Trophoblast cell (in vitro differentiated cells and primary cell): ENCODE data around the gene PLCH1.

Experiments used
- DNase-seq, 2 donors: peaks; one replicate each; pipeline ENCODE4 v3.0.0-alpha.2; 2016
- H2AFZ ChIP-seq: 2 replicates; pipeline ENCODE4 v1.6.1; 2013; ENCODE audit warnings: low read length, moderate library complexity, mild to moderate bottlenecking; ENCODE audit not compliant: insufficient read depth, poor library complexity
- H2AK5ac ChIP-seq: 2 replicates; pipeline ENCODE4 v1.6.1; 2013; ENCODE audit warnings: mild to moderate bottlenecking, low read length
- H2BK120ac ChIP-seq: 2 replicates; pipeline ENCODE4 v1.6.1; 2013; ENCODE audit warnings: low read length, mild to moderate bottlenecking, moderate library complexity; ENCODE audit not compliant: insufficient read depth, poor library complexity
- H2BK12ac ChIP-seq: 2 replicates; pipeline ENCODE4 v1.6.1; 2013; ENCODE audit warnings: mild to moderate bottlenecking, low read length, moderate library complexity
- H2BK5ac ChIP-seq: 2 replicates; pipeline ENCODE4 v1.6.1; 2013; ENCODE audit warnings: low read length, low read depth, moderate library complexity, mild to moderate bottlenecking; ENCODE audit not compliant: poor library complexity
- H3K14ac ChIP-seq: 2 replicates; pipeline ENCODE4 v1.6.1; 2013; ENCODE audit warnings: mild to moderate bottlenecking, low read length
- H3K18ac ChIP-seq: 2 replicates; pipeline ENCODE4 v1.6.1; 2013; ENCODE audit warnings: mild to moderate bottlenecking, low read length
- H3K23ac ChIP-seq: 2 replicates; pipeline ENCODE4 v1.6.1; 2013; ENCODE audit warnings: low read length
- H3K27ac ChIP-seq: 2 replicates; pipeline ENCODE4 v1.5.1; 2013; ENCODE audit warnings: low read depth, mild to moderate bottlenecking, inconsistent platforms, low read length, moderate library complexity
- H3K27me3 ChIP-seq: 2 replicates; pipeline ENCODE4 v1.6.1; 2013; ENCODE audit warnings: inconsistent platforms, mild to moderate bottlenecking, low read length, moderate library complexity; ENCODE audit not compliant: insufficient read depth
- H3K36me3 ChIP-seq, 2 experiments: 1 replicate in 1 of 2; 2 replicates in 1 of 2; pipeline ENCODE4 v1.6.1; 2013; ENCODE audit warnings: low read length in 2 of 2, mild to moderate bottlenecking in 2 of 2, moderate library complexity in 1 of 2; ENCODE audit not compliant: insufficient read depth in 2 of 2, control insufficient read depth in 1 of 2
- H3K4ac ChIP-seq: 2 replicates; pipeline ENCODE4 v1.6.1; 2013; ENCODE audit warnings: low read depth, mild to moderate bottlenecking, low read length, moderate library complexity
- H3K4me1 ChIP-seq, 2 experiments: 1 replicate in 1 of 2; 2 replicates in 1 of 2; pipeline ENCODE4 v1.6.1; 2013; ENCODE audit warnings: low read length in 2 of 2, mild to moderate bottlenecking in 2 of 2, moderate library complexity in 1 of 2; ENCODE audit not compliant: insufficient read depth in 2 of 2, control insufficient read depth in 1 of 2
- H3K4me2 ChIP-seq: 2 replicates; pipeline ENCODE4 v1.6.1; 2013; ENCODE audit warnings: inconsistent platforms, mild to moderate bottlenecking, low read length, moderate library complexity
- H3K4me3 ChIP-seq: 2 replicates; pipeline ENCODE4 v1.5.1; 2013; ENCODE audit warnings: mild to moderate bottlenecking, low read depth, low read length, inconsistent platforms
- H3K79me1 ChIP-seq: one replicate; pipeline ENCODE4 v1.6.1; 2013; ENCODE audit warnings: low read length
- H3K79me2 ChIP-seq: 2 replicates; pipeline ENCODE4 v1.6.1; 2013; ENCODE audit warnings: low read length, mild to moderate bottlenecking; ENCODE audit not compliant: control insufficient read depth, insufficient read depth, poor library complexity
- H3K9ac ChIP-seq: 2 replicates; pipeline ENCODE4 v1.6.1; 2013; ENCODE audit warnings: mild to moderate bottlenecking, low read length
- H3K9me3 ChIP-seq: 2 replicates; pipeline ENCODE4 v1.6.1; 2013; ENCODE audit warnings: low read depth, mild to moderate bottlenecking, control low read depth, inconsistent platforms, low read length; ENCODE audit not compliant: insufficient read depth
- H4K12ac ChIP-seq: 2 replicates; pipeline ENCODE4 v1.6.1; 2013; ENCODE audit warnings: low read depth, mild to moderate bottlenecking, low read length, moderate library complexity
- H4K8ac ChIP-seq: 2 replicates; pipeline ENCODE4 v1.6.1; 2013; ENCODE audit warnings: low read depth, mild to moderate bottlenecking, low read length, moderate library complexity
- H4K91ac ChIP-seq: one replicate; pipeline ENCODE4 v1.6.1; 2013; ENCODE audit warnings: low read depth, mild to moderate bottlenecking, low read length, moderate library complexity
- WGBS: extraction: QIAGEN DNeasy Blood & Tissue Kit; methylation state at CpG from one replicate; pipeline ENCODE4 v1.1.7; 2013; ENCODE audit warnings: missing lambda C conversion rate; ENCODE audit not compliant: insufficient read length, insufficient coverage; ENCODE audit errors: extremely low coverage; 5-methylcytosine and 5-hydroxymethylcytosine counted together

PLCH1 gene

DNA sequence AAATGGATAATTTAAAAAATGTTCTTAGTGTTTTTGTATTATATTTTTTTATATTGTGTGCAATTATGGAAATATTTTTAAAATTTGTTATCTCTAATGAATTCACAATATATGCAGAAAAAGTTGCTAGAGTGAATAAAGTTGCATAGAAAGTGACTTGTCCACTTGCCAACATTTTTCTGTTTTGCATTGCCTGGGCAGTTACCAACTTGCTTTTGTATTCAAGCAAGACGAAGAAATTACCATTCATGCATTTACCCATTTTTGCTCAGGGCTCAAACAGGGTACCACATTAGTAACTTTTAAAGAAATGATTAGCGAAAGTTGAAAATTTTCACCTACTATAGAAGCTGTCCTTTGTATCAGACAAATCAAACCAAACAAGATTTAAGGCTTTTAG lies 298.5 kb downstream of the PLCH1 start:
- H3K4me3 ChIP-seq, result no peak overlapping the region
- H3K9me3 ChIP-seq, result no peaks in the 10 kb centered on the region
- no peaks in the 10 kb centered on the region for H3K79me2 ChIP-seq
- no peak overlapping the region for H3K4ac ChIP-seq
- H3K27ac ChIP-seq, result no peak overlapping the region
- H2BK12ac ChIP-seq, result no peak overlapping the region
- no peaks in the 10 kb centered on the region for H3K79me1 ChIP-seq
- H4K8ac ChIP-seq, result no peak overlapping the region
- no peak overlapping the region for H3K23ac ChIP-seq
- no peak for DNase-seq
- no peak overlapping the region for H3K9ac ChIP-seq
- H2BK5ac ChIP-seq, result no peak overlapping the region
- H3K27me3 ChIP-seq, result no peaks in the 10 kb centered on the region
- no peak overlapping the region for H3K14ac ChIP-seq
- no peaks in the 10 kb centered on the region for H3K4me1 ChIP-seq
- H2AFZ ChIP-seq, result no peak overlapping the region
- no peak overlapping the region for H3K4me2 ChIP-seq
- no peak overlapping the region for H2BK120ac ChIP-seq
- H3K18ac ChIP-seq, result no peak overlapping the region
- no peaks in the 10 kb centered on the region for H3K36me3 ChIP-seq
- H2AK5ac ChIP-seq, result no peak overlapping the region
- no peak overlapping the region for H4K91ac ChIP-seq
- H4K12ac ChIP-seq, result no peak overlapping the region
- WGBS, result no CpG with 5 or more reads among the region's 2 CpGs

DNA sequence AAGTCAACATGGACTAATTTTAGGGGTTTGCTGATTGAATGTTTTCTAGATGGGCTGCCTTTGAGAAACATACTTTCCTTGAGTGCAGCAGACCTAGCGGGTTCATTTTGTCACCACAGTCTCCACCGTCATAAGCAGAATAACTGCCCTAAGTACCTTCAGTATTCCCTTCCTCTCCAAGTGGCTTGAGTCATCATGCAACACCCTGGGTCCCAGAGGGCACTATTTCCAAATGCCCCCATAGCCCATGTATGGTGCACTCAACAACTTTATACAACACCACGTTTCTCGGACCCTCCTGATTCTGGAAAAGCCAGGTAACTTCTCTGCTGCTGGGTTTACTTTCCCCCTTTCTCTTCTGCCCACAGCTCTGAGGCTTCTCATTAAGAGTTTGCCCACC lies 300.1 kb downstream of the PLCH1 start:
- Histone ChIP-seq H4K91ac (no peak overlapping the region), H4K8ac (no peak overlapping the region)
- peak; percentile 34 to 59 for DNase-seq

DNA sequence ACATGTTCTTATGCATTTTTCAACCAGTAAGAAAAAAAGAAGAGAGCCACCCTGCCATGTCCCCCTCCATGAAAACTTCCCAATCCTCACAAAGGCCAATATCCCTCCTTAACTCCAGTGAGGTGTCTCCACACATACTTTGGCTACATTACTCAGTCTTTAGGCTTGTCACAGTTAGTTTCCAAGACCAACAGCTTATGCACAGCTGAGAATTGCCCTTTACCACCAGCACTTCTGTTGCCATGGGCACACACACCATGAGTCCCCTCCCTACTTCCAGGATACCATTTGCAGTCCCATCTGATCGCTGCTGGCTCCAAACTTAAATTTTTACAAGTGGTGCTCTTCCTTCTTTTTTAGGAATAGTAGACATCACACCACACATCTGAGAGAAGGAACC lies 301.1 kb downstream of the PLCH1 start:
- no peaks in the 10 kb centered on the region for H3K4me1 ChIP-seq

More for the DNA sequence above, 300.1 kb downstream of the PLCH1 start:
- H3K4me1 ChIP-seq, result no peaks in the 10 kb centered on the region
- H3K9ac ChIP-seq, result no peak overlapping the region
- no peaks in the 10 kb centered on the region for H3K36me3 ChIP-seq
- H2BK12ac ChIP-seq, result no peak overlapping the region
- no peak overlapping the region for H3K18ac ChIP-seq
- H3K23ac ChIP-seq, result no peak overlapping the region
- H3K79me1 ChIP-seq, result no peaks in the 10 kb centered on the region
- WGBS, result no CpG with 5 or more reads among the region's 4 CpGs
- H3K4me3 ChIP-seq, result no peak overlapping the region
- H4K12ac ChIP-seq, result no peak overlapping the region
- H2BK5ac ChIP-seq, result no peak overlapping the region
- no peaks in the 10 kb centered on the region for H3K79me2 ChIP-seq
- H3K4me2 ChIP-seq, result no peak overlapping the region
- H3K4ac ChIP-seq, result no peak overlapping the region
- H3K9me3 ChIP-seq, result no peaks in the 10 kb centered on the region
- H2AK5ac ChIP-seq, result no peak overlapping the region
- no peak overlapping the region for H2AFZ ChIP-seq
- H2BK120ac ChIP-seq, result no peak overlapping the region
- H3K14ac ChIP-seq, result no peak overlapping the region
- H3K27ac ChIP-seq, result no peak overlapping the region
- H3K27me3 ChIP-seq, result no peaks in the 10 kb centered on the region

DNA sequence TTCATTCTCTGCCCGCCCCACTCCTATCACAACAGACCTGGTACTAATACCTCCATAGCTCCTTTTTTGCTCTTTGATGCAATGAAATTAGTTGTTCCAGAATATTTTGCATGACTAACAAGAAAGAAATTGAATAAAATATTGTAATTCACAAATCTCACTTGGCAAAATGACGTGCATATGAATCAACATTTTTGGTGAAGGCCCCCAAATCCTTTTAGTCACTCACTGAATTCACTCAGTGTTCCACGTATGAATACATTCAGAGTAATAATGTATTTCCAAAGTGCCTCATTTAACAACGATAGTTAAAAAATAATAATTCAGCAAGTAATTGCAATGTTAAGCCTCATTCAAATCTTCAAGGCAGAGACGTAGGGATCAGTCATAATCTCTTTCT lies 302.8 kb downstream of the PLCH1 start:
- H3K4me1 ChIP-seq, result no peaks in the 10 kb centered on the region
- H3K79me1 ChIP-seq, result no peaks in the 10 kb centered on the region
- H2BK120ac ChIP-seq, result no peak overlapping the region
- H3K27me3 ChIP-seq, result no peaks in the 10 kb centered on the region
- H3K27ac ChIP-seq, result no peak overlapping the region
- H3K4me3 ChIP-seq, result no peak overlapping the region
- no peak overlapping the region for H2BK12ac ChIP-seq
- H3K4me2 ChIP-seq, result no peak overlapping the region
- no peak overlapping the region for H3K14ac ChIP-seq
- no peak overlapping the region for H4K12ac ChIP-seq
- no peak overlapping the region for H2AK5ac ChIP-seq
- H3K36me3 ChIP-seq, result no peaks in the 10 kb centered on the region
- no peak overlapping the region for H4K8ac ChIP-seq
- no peaks in the 10 kb centered on the region for H3K9me3 ChIP-seq
- no peak overlapping the region for H3K4ac ChIP-seq
- DNase-seq, result no peak
- H4K91ac ChIP-seq, result no peak overlapping the region
- H3K23ac ChIP-seq, result no peak overlapping the region
- H3K18ac ChIP-seq, result no peak overlapping the region
- no peak overlapping the region for H3K9ac ChIP-seq
- no CpG with 5 or more reads among the region's 5 CpGs for WGBS
- H3K79me2 ChIP-seq, result no peaks in the 10 kb centered on the region
- no peak overlapping the region for H2AFZ ChIP-seq
- H2BK5ac ChIP-seq, result no peak overlapping the region

More for the DNA sequence above, 301.1 kb downstream of the PLCH1 start:
- Histone ChIP-seq H3K4me2 (no peak overlapping the region), H3K79me2 (no peaks in the 10 kb centered on the region), H2AK5ac (no peak overlapping the region), H3K18ac (no peak overlapping the region), H3K23ac (no peak overlapping the region), H3K4ac (no peak overlapping the region), H3K27ac (no peak overlapping the region), H4K8ac (no peak overlapping the region), H2AFZ (no peak overlapping the region), H3K9ac (no peak overlapping the region), H4K12ac (no peak overlapping the region), H3K14ac (no peak overlapping the region), H3K36me3 (no peaks in the 10 kb centered on the region), H2BK12ac (no peak overlapping the region), H2BK5ac (no peak overlapping the region), H4K91ac (no peak overlapping the region), H3K4me3 (no peak overlapping the region), H2BK120ac (no peak overlapping the region), H3K79me1 (no peaks in the 10 kb centered on the region), H3K27me3 (no peaks in the 10 kb centered on the region), H3K9me3 (no peaks in the 10 kb centered on the region)
- peak in 1 of 2 donors; percentile 18 for DNase-seq
- no CpG with 5 or more reads among the region's 1 CpG for WGBS
